OCI-LY1 (cell line): ENCODE data around the gene RAI2.

Experiments used
- H2AFZ ChIP-seq: fragments of 200-600 bp; sonication (generic), shearing (Covaris generic); 2 replicates; pipeline ENCODE4 v1.6.0; 2014; ENCODE audit warnings: antibody characterized with exemption, mild to moderate bottlenecking, low read length
- H3F3A ChIP-seq: fragments of 200-600 bp; sonication (generic), shearing (Covaris generic); 2 replicates; pipeline ENCODE4 v1.6.0; 2014; ENCODE audit warnings: mild to moderate bottlenecking, antibody characterized with exemption, low read length, moderate library complexity; ENCODE audit not compliant: insufficient read depth
- H3K27ac ChIP-seq: fragments of 200-600 bp; sonication (generic); 2 replicates; pipeline ENCODE4 v1.5.1; 2014; ENCODE audit warnings: low read length, mixed run types, mild to moderate bottlenecking, low read depth; ENCODE audit not compliant: poor library complexity, severe bottlenecking
- H3K27me3 ChIP-seq: fragments of 200-600 bp; sonication (generic); 2 replicates; pipeline ENCODE4 v1.6.0; 2014; ENCODE audit warnings: antibody characterized with exemption, mild to moderate bottlenecking, low read length, moderate library complexity; ENCODE audit not compliant: insufficient read depth
- H3K36me3 ChIP-seq: fragments of 200-600 bp; sonication (generic); 2 replicates; pipeline ENCODE4 v1.6.1; 2014; ENCODE audit warnings: mild to moderate bottlenecking, antibody characterized with exemption, low read length, moderate library complexity, mixed read lengths; ENCODE audit not compliant: insufficient read depth
- H3K4me1 ChIP-seq: fragments of 200-600 bp; sonication (generic); 2 replicates; pipeline ENCODE4 v1.5.1; 2014; ENCODE audit warnings: mild to moderate bottlenecking, low read length, moderate library complexity; ENCODE audit not compliant: insufficient read depth, severe bottlenecking
- H3K4me2 ChIP-seq: fragments of 200-600 bp; sonication (generic), shearing (Covaris generic); 2 replicates; pipeline ENCODE4 v1.6.1; 2014; ENCODE audit warnings: low read length
- H3K4me3 ChIP-seq: fragments of 200-600 bp; sonication (generic); 2 replicates; pipeline ENCODE4 v1.5.1; 2014; ENCODE audit warnings: low read length, low read depth, mild to moderate bottlenecking, mixed read lengths; ENCODE audit not compliant: poor library complexity, severe bottlenecking
- H3K79me2 ChIP-seq: fragments of 200-600 bp; shearing (Covaris generic); 2 replicates; pipeline ENCODE4 v1.6.1; 2016; ENCODE audit warnings: mixed run types, low read length, mixed read lengths; ENCODE audit not compliant: insufficient read depth
- H3K9ac ChIP-seq: fragments of 200-600 bp; sonication (generic), shearing (Covaris generic); 2 replicates; pipeline ENCODE4 v1.6.1; 2014; ENCODE audit warnings: mild to moderate bottlenecking, low read length, mixed read lengths
- H3K9me2 ChIP-seq: fragments of 200-600 bp; sonication (generic), shearing (Covaris generic); 2 replicates; pipeline ENCODE4 v1.6.1; 2014; ENCODE audit warnings: low read depth, mild to moderate bottlenecking, low read length, mixed read lengths
- H3K9me3 ChIP-seq: fragments of 200-600 bp; shearing (Covaris generic); 2 replicates; pipeline ENCODE4 v1.6.1; 2014; ENCODE audit warnings: low read length, mixed read lengths
- H4K20me1 ChIP-seq: fragments of 200-600 bp; sonication (generic), shearing (Covaris generic); 2 replicates; pipeline ENCODE4 v1.6.0; 2016; ENCODE audit warnings: mild to moderate bottlenecking, low read length; ENCODE audit not compliant: insufficient read depth
- EZH2 ChIP-seq: fragments of 200-600 bp; sonication (generic), shearing (Covaris generic); IDR thresholded peaks from 2 replicates; pipeline ENCODE4 v1.8.0; 2017; ENCODE audit warnings: borderline replicate concordance, mixed run types, mild to moderate bottlenecking, antibody characterized with exemption, low read length, moderate library complexity, mixed read lengths
- TF ChIP-seq, protein P1 (sequence below): fragments of 200-600 bp; sonication (generic), shearing (Covaris generic); IDR thresholded peaks from 2 replicates; pipeline ENCODE4 v1.5.1; 2017; ENCODE audit warnings: mild to moderate bottlenecking, antibody characterized with exemption, low read length, moderate library complexity, mixed read lengths

RAI2 gene

DNA sequence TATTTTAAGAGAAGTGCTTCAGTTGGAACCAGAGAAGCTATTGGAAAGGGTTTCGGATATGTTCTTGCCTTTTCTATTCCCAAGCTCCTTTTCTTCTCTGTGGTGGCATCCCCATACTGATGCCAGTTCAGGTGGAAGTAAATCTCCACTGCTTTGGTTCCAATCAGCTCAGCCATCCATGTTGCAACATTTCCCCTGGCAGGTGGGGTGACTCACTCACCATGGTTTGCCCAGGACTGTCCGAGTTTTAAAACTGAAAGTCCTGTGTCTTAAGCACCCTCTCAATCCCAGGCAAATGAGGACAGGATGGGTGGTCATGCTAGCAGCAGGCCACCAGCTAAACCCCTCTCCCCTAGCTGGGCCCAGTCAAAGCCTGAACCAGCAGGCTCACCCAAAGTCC is 15.1 kb downstream of the RAI2 start:
- no peaks in the 10 kb centered on the region for H3K36me3 ChIP-seq
- no peak overlapping the region for H3K9ac ChIP-seq
- no peak overlapping the region for H3K4me3 ChIP-seq
- H2AFZ ChIP-seq, result no peak overlapping the region
- H3K4me1 ChIP-seq, result no peaks in the 10 kb centered on the region
- H4K20me1 ChIP-seq, result no peaks in the 10 kb centered on the region
- no peak overlapping the region for H3K27ac ChIP-seq
- no peaks in the 10 kb centered on the region for H3K79me2 ChIP-seq
- H3F3A ChIP-seq, result no peaks in the 10 kb centered on the region
- H3K9me2 ChIP-seq, result no peaks in the 10 kb centered on the region
- no peak overlapping the region for H3K4me2 ChIP-seq
- H3K27me3 ChIP-seq, result no peaks in the 10 kb centered on the region
- H3K9me3 ChIP-seq, result no peaks in the 10 kb centered on the region
- TF ChIP-seq EZH2, result no peak
- TF ChIP-seq, protein P1, sequence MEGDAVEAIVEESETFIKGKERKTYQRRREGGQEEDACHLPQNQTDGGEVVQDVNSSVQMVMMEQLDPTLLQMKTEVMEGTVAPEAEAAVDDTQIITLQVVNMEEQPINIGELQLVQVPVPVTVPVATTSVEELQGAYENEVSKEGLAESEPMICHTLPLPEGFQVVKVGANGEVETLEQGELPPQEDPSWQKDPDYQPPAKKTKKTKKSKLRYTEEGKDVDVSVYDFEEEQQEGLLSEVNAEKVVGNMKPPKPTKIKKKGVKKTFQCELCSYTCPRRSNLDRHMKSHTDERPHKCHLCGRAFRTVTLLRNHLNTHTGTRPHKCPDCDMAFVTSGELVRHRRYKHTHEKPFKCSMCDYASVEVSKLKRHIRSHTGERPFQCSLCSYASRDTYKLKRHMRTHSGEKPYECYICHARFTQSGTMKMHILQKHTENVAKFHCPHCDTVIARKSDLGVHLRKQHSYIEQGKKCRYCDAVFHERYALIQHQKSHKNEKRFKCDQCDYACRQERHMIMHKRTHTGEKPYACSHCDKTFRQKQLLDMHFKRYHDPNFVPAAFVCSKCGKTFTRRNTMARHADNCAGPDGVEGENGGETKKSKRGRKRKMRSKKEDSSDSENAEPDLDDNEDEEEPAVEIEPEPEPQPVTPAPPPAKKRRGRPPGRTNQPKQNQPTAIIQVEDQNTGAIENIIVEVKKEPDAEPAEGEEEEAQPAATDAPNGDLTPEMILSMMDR, result no peak

DNA sequence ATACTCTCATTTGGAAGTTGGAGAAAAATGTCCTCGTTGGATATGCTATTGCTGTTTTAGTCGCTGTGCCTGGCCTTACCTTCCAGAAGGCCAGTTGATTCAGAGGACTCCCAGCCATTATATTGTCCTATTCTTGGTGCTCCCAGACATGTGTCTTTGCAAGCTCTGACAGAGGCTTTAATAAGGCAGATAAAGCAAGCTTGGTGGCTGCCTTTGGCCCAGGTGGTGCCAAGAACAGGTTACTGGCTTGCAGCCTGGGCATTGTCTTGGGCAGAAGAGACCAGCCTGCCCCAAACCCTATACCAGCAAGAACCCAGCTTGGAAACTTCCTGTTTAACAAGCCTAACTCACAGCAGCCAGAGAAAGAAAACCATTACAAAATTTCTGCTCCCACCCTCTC is 16.9 kb downstream of the RAI2 start:
- TF ChIP-seq, protein P1, result no peak
- TF ChIP-seq EZH2, result no peak
- no peak overlapping the region for H2AFZ ChIP-seq
- no peak overlapping the region for H3K27ac ChIP-seq
- H3K9me3 ChIP-seq, result no peaks in the 10 kb centered on the region
- no peaks in the 10 kb centered on the region for H3K9me2 ChIP-seq
- H3F3A ChIP-seq, result no peaks in the 10 kb centered on the region
- no peaks in the 10 kb centered on the region for H3K36me3 ChIP-seq
- no peaks in the 10 kb centered on the region for H3K4me1 ChIP-seq
- no peak overlapping the region for H3K4me2 ChIP-seq
- H3K27me3 ChIP-seq, result no peaks in the 10 kb centered on the region
- H4K20me1 ChIP-seq, result no peaks in the 10 kb centered on the region
- H3K9ac ChIP-seq, result no peak overlapping the region
- H3K79me2 ChIP-seq, result no peaks in the 10 kb centered on the region
- no peak overlapping the region for H3K4me3 ChIP-seq

DNA sequence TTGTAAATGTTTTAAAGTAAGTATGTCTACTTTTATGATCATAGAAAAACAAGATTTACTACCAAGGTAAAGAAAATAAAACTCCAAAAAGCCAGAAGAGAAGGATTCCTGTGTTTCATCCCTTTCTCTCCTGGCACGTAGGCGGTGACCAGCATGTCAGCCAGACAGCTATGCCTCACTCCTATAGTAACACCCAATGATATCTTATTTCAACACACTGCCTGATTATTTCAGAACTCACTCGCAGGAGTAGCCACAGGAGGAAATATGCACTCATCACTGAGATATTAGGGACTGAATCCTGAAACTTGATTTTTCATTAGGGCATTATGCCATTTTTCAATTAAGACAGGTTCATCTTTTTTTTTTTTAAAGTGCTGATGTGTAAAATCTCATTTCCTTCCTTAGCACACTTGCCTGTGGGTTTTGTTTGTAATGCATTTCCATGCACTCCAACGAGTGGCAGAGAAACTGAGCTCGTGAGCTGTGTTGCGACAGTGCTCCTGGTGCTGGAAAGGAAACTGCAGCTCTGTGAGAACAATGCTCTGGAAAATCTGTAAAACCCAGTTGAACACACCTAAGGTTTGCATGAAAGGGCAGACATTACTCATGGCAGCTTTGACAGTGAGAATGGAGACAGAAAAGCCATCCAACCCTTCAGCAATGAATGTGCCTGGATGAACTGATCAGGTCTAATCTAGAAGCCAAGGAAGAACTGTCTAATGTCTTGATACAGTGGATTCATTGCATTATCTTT is 18.2 kb downstream of the RAI2 start:
- no peaks in the 10 kb centered on the region for H3K9me3 ChIP-seq
- no peaks in the 10 kb centered on the region for H3K4me1 ChIP-seq
- H3F3A ChIP-seq, result no peaks in the 10 kb centered on the region
- H3K36me3 ChIP-seq, result no peaks in the 10 kb centered on the region
- no peak overlapping the region for H2AFZ ChIP-seq
- no peaks in the 10 kb centered on the region for H4K20me1 ChIP-seq
- no peak overlapping the region for H3K4me2 ChIP-seq
- no peaks in the 10 kb centered on the region for H3K9me2 ChIP-seq
- no peak overlapping the region for H3K9ac ChIP-seq
- TF ChIP-seq, protein P1, result no peak
- no peak for TF ChIP-seq EZH2
- H3K27ac ChIP-seq, result no peak overlapping the region
- no peak overlapping the region for H3K4me3 ChIP-seq
- H3K27me3 ChIP-seq, result no peaks in the 10 kb centered on the region
- H3K79me2 ChIP-seq, result no peaks in the 10 kb centered on the region
